Measurements from ENCODE around the gene WDFY4.

GRCh38 chr10:49023752-49024151, 339.1 kb downstream of the WDFY4 start:
- TF ChIP-seq POLR2A (IDR thresholded peaks at IDR 0.05), result no peak
- TF ChIP-seq EP300 (IDR thresholded peaks at IDR 0.05), result no peak
- no peak for TF ChIP-seq CTCF (IDR thresholded peaks at IDR 0.05)
